Activated CD8-positive, alpha-beta T cell treated with anti-CD3 and anti-CD28 coated beads for 36 hours (primary cell): Measurements from ENCODE around the gene ZNF613. TPM values are rescaled to one million over a fixed set of nuclear protein-coding genes. Genes with fewer than 3 reads are reported as not detected.

Source experiments
- ATAC-seq: fragments of 200-7000 bp; cut with Tn5 transposase; one replicate; pipeline ENCODE4 v1.10.0; 2021; ENCODE audit warnings: mild to moderate bottlenecking, moderate library complexity
- CTCF ChIA-PET: fragments of 350-600 bp; sonication (Branson Sonifier 250); formaldehyde crosslinking; loops from one replicate; lab custom pipeline; 2021; ENCODE audit warnings: antibody characterized with exemption; lab: Charles Lee
- POLR2A ChIA-PET: fragments of 350-600 bp; sonication (Branson Sonifier 250); formaldehyde crosslinking; loops from one replicate; lab custom pipeline; 2021; ENCODE audit warnings: antibody characterized with exemption; lab: Charles Lee
- DNase-seq: peaks from one replicate; pipeline ENCODE4 v3.0.0-alpha.2; 2020
- H3K27ac Mint-ChIP-seq: one replicate; pipeline ENCODE4 v1.8.0; 2021; ENCODE audit warnings: mild to moderate bottlenecking, mixed read lengths
- H3K27me3 Mint-ChIP-seq: one replicate; pipeline ENCODE4 v1.8.0; 2021; ENCODE audit warnings: mixed read lengths
- H3K36me3 Mint-ChIP-seq: one replicate; pipeline ENCODE4 v1.8.0; 2021; ENCODE audit warnings: low read depth, mixed read lengths
- H3K4me1 Mint-ChIP-seq: one replicate; pipeline ENCODE4 v1.8.0; 2021; ENCODE audit warnings: low read depth, mixed read lengths
- H3K4me3 Mint-ChIP-seq: one replicate; pipeline ENCODE4 v1.8.0; 2021; ENCODE audit warnings: mild to moderate bottlenecking, moderate library complexity, mixed read lengths
- H3K9me3 Mint-ChIP-seq: one replicate; pipeline ENCODE4 v1.8.0; 2021; ENCODE audit warnings: mixed read lengths
- CTCF ChIP-seq: fragments of 200-600 bp; IDR thresholded peaks from one replicate; pipeline ENCODE4 v1.8.0; 2022; ENCODE audit warnings: antibody characterized with exemption, mild to moderate bottlenecking
- intact Hi-C: fragments of 100-400 bp; cut with micrococcal nuclease; formaldehyde crosslinking; loops from one replicate; pipeline ENCODE4 v1.10.0; 2022
- total RNA-seq, 2 experiments: library from RNA; stranded (reverse); gene quantifications; one replicate each; pipeline ENCODE4 v1.2.3, GENCODE V29; 2021

The ZNF613 gene
- 1 to 10 TPM; 3.2 to 3.5 TPM for total RNA-seq

DNA sequence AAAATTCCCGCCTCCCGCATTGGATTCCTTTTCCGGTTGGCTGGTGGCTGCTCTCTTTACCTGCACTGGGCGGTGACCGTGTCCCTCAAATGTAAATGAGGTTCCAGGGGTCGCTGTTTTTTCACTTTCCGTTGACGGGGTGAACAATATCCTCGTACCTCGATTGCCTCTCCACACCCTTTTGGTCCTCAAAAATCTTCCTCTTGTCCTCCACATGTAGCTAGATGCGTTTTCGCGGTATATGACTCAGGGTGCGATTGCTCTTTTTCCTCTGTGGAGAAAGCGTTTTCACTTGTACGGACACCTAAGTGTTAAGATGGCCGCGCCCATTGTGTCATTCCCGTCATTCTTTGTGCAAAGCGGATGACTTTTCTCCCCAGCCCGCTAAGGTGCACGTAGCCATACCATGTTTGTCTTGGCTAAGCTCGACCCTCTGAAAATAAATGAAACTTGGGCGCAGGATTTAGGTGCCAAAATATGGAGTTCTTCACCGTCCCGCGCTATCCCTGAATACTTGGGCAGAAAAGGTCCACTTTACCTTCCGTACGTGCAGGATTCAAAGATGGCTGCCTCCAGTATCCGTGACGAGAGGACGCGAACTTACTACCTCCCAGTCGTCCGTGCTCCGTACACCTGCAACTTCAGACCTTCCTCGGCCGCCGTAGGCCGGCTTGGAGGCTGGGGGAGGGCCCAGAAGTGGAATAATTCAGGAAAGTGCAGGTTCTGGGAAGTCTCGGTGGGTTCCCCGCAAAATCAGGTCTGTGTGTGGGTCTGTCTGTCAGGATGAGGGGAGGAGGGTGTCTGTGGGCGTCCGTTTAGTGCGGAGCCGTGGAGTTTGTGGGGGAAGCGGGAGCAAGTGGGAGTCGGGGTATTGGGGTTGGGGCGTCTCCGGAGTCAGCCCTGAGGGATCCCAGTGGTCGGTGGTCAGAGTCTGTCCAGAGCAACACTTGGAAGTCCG lies at the start of gene ZNF613:
TSS of gene ZNF613 (plus strand) at position 689 of the 958 bp plus-strand sequence. CDS start 8,749 bp downstream, outside the sequence.
- Mint-ChIP-seq H3K36me3 (peaks cover 66% of the 10 kb centered on the region), H3K27ac (peak within 1 kb of the TSS; percentile 98), H3K9me3 (peaks cover 59% of the 10 kb centered on the region), H3K4me1 (peaks cover 13% of the 10 kb centered on the region), H3K4me3 (peak within 1 kb of the TSS; percentile 93), H3K27me3 (no peaks in the 10 kb centered on the region)
- ATAC-seq (peak; percentile 95), DNase-seq (peak; percentile 90)
- ChIA-PET POLR2A (interaction anchor here (0.7 to 1.0 kb wide), 2 partner anchors 208 to 857 kb away, joined by 3 read pairs; no protein-coding TSS in a partner anchor), CTCF (no interaction called here)
- intact Hi-C loops, result no loop called here
- no peak for TF ChIP-seq CTCF

- ChIA-PET POLR2A (no interaction called here), CTCF (no interaction called here)
- ATAC-seq, result no peak
- H3K36me3 Mint-ChIP-seq, result peaks cover 89% of the 10 kb centered on the region
- peaks cover 62% of the 10 kb centered on the region for H3K9me3 Mint-ChIP-seq
- TF ChIP-seq CTCF, result no peak
- intact Hi-C loops, result no loop called here
- H3K27me3 Mint-ChIP-seq, result no peaks in the 10 kb centered on the region
- DNase-seq, result no peak
- no peak overlapping the region for H3K27ac Mint-ChIP-seq
- H3K4me3 Mint-ChIP-seq, result no peak overlapping the region
- H3K4me1 Mint-ChIP-seq, result peaks cover 1% of the 10 kb centered on the region
These were observed 44.8 kb upstream of the ZNF613 start for GRCh38 chr19:51882518-51882917.

- Mint-ChIP-seq H3K9me3 (peaks cover 70% of the 10 kb centered on the region), H3K27ac (no peak overlapping the region), H3K4me3 (no peak overlapping the region), H3K4me1 (peaks cover 3% of the 10 kb centered on the region), H3K27me3 (no peaks in the 10 kb centered on the region), H3K36me3 (peaks cover 89% of the 10 kb centered on the region)
- ChIA-PET POLR2A (no interaction called here), CTCF (no interaction called here)
- DNase-seq, result no peak
- no peak for TF ChIP-seq CTCF
- no peak for ATAC-seq
- intact Hi-C loops, result no loop called here
These were observed 42.6 kb upstream of the ZNF613 start for GRCh38 chr19:51884713-51885112.

- intact Hi-C loops, result no loop called here
- Mint-ChIP-seq H3K27ac (peak within 1 kb of the TSS; percentile 90), H3K36me3 (peaks cover 90% of the 10 kb centered on the region), H3K4me1 (peaks cover 3% of the 10 kb centered on the region), H3K4me3 (peak within 1 kb of the TSS; percentile 86), H3K27me3 (no peaks in the 10 kb centered on the region), H3K9me3 (peaks cover 73% of the 10 kb centered on the region)
- no peak for TF ChIP-seq CTCF
- POLR2A ChIA-PET, result no interaction called here
- CTCF ChIA-PET, result no interaction called here
- DNase-seq (peak; percentile 84), ATAC-seq (peak; percentile 94)
These were observed 39.5 kb upstream of the ZNF613 start, which contains the start of gene ZNF577 for GRCh38 chr19:51887522-51888498. Gene ZNF577, minus strand, starts transcription at chr19:51887951. Its CDS starts 7,569 bp downstream, at chr19:51880382.
